T-helper 2 cell treated with Interferon-gamma antibody and Interleukin-4, amounts not matched to agents 5 μg/mL and 100 μg/mL, for 36 hours (primary cell): ENCODE data around the gene PRKN.
"Not testable (repeated sequence)": the region's sequence is repeated elsewhere in the genome, so short reads cannot be mapped to it uniquely, and the experiment has no call there.

Experiments
- DNase-seq: peaks from one replicate; pipeline ENCODE4 v3.0.0; 2021; ENCODE audit warnings: low spot score
- H3K27ac Mint-ChIP-seq: one replicate; pipeline ENCODE4 v1.8.0; 2021; ENCODE audit warnings: mild to moderate bottlenecking, mixed read lengths
- H3K27me3 Mint-ChIP-seq: one replicate; pipeline ENCODE4 v1.8.0; 2021; ENCODE audit warnings: low read depth, mixed read lengths
- H3K36me3 Mint-ChIP-seq: one replicate; pipeline ENCODE4 v1.8.0; 2021; ENCODE audit warnings: low read depth, mixed read lengths
- H3K4me1 Mint-ChIP-seq: one replicate; pipeline ENCODE4 v1.8.0; 2021; ENCODE audit warnings: low read depth, mixed read lengths
- H3K4me3 Mint-ChIP-seq: one replicate; pipeline ENCODE4 v1.8.0; 2022; ENCODE audit warnings: mild to moderate bottlenecking, moderate library complexity, mixed read lengths
- H3K9me3 Mint-ChIP-seq: one replicate; pipeline ENCODE4 v1.8.0; 2021; ENCODE audit warnings: mixed read lengths

PRKN gene

GRCh38 chr6:162680367-162680766 is 47.2 kb downstream of the PRKN start:
- DNase-seq, result no peak
- Mint-ChIP-seq H3K36me3 (no peaks in the 10 kb centered on the region), H3K4me1 (no peaks in the 10 kb centered on the region), H3K4me3 (no peak overlapping the region), H3K9me3 (peaks cover 4% of the 10 kb centered on the region), H3K27ac (no peak overlapping the region), H3K27me3 (no peaks in the 10 kb centered on the region)

GRCh38 chr6:162679681-162680080 is 47.9 kb downstream of the PRKN start:
- no peaks in the 10 kb centered on the region for H3K36me3 Mint-ChIP-seq

GRCh38 chr6:162678896-162679295 is 48.7 kb downstream of the PRKN start:
- H3K27me3 Mint-ChIP-seq, H3K4me3 Mint-ChIP-seq, H3K27ac Mint-ChIP-seq, H3K9me3 Mint-ChIP-seq, H3K36me3 Mint-ChIP-seq, DNase-seq, H3K4me1 Mint-ChIP-seq: not testable (repeated sequence)

More at GRCh38 chr6:162679681-162680080, 47.9 kb downstream of the PRKN start:
- Mint-ChIP-seq H3K4me3 (no peak overlapping the region), H3K4me1 (no peaks in the 10 kb centered on the region), H3K27ac (no peak overlapping the region), H3K27me3 (no peaks in the 10 kb centered on the region), H3K9me3 (peaks cover 4% of the 10 kb centered on the region)
- no peak for DNase-seq

GRCh38 chr6:162675503-162675902 is 52.1 kb downstream of the PRKN start:
- H3K36me3 Mint-ChIP-seq, result no peaks in the 10 kb centered on the region
- H3K4me3 Mint-ChIP-seq, result no peak overlapping the region
- no peak overlapping the region for H3K27ac Mint-ChIP-seq
- H3K27me3 Mint-ChIP-seq, result no peaks in the 10 kb centered on the region
- DNase-seq, result no peak
- no peaks in the 10 kb centered on the region for H3K9me3 Mint-ChIP-seq
- H3K4me1 Mint-ChIP-seq, result no peaks in the 10 kb centered on the region

GRCh38 chr6:162674452-162674851 is 53.1 kb downstream of the PRKN start:
- H3K27ac Mint-ChIP-seq, result no peak overlapping the region
- no peak for DNase-seq
- H3K27me3 Mint-ChIP-seq, result no peaks in the 10 kb centered on the region
- H3K36me3 Mint-ChIP-seq, result no peaks in the 10 kb centered on the region
- H3K4me3 Mint-ChIP-seq, result no peak overlapping the region
- no peaks in the 10 kb centered on the region for H3K9me3 Mint-ChIP-seq
- no peaks in the 10 kb centered on the region for H3K4me1 Mint-ChIP-seq

GRCh38 chr6:162671580-162672165 is 55.9 kb downstream of the PRKN start:
- no peaks in the 10 kb centered on the region for H3K9me3 Mint-ChIP-seq
- no peak overlapping the region for H3K4me3 Mint-ChIP-seq
- H3K36me3 Mint-ChIP-seq, result no peaks in the 10 kb centered on the region
- no peaks in the 10 kb centered on the region for H3K27me3 Mint-ChIP-seq
- no peaks in the 10 kb centered on the region for H3K4me1 Mint-ChIP-seq
- DNase-seq, result no peak
- no peak overlapping the region for H3K27ac Mint-ChIP-seq

GRCh38 chr6:162670345-162670744 is 57.2 kb downstream of the PRKN start:
- Mint-ChIP-seq H3K27ac (no peak overlapping the region), H3K4me1 (no peaks in the 10 kb centered on the region), H3K27me3 (no peaks in the 10 kb centered on the region), H3K36me3 (no peaks in the 10 kb centered on the region), H3K4me3 (no peak overlapping the region), H3K9me3 (no peaks in the 10 kb centered on the region)
- DNase-seq, result no peak

- no peak overlapping the region for H3K27ac Mint-ChIP-seq
- no peaks in the 10 kb centered on the region for H3K36me3 Mint-ChIP-seq
- H3K27me3 Mint-ChIP-seq, result no peaks in the 10 kb centered on the region
- H3K9me3 Mint-ChIP-seq, result peaks cover 11% of the 10 kb centered on the region
- H3K4me3 Mint-ChIP-seq, result no peak overlapping the region
- no peak for DNase-seq
- no peaks in the 10 kb centered on the region for H3K4me1 Mint-ChIP-seq
These were observed 61.3 kb downstream of the PRKN start for GRCh38 chr6:162666246-162666645.

GRCh38 chr6:162653808-162654207 is 73.8 kb downstream of the PRKN start:
- no peak overlapping the region for H3K27ac Mint-ChIP-seq
- no peaks in the 10 kb centered on the region for H3K9me3 Mint-ChIP-seq
- no peak overlapping the region for H3K4me3 Mint-ChIP-seq
- DNase-seq, result no peak
- H3K27me3 Mint-ChIP-seq, result no peaks in the 10 kb centered on the region
- H3K36me3 Mint-ChIP-seq, result no peaks in the 10 kb centered on the region
- H3K4me1 Mint-ChIP-seq, result no peaks in the 10 kb centered on the region

GRCh38 chr6:162651505-162651904 is 76.1 kb downstream of the PRKN start:
- H3K36me3 Mint-ChIP-seq, result no peaks in the 10 kb centered on the region
- no peak overlapping the region for H3K27ac Mint-ChIP-seq
- no peaks in the 10 kb centered on the region for H3K9me3 Mint-ChIP-seq
- DNase-seq, result no peak
- H3K4me1 Mint-ChIP-seq, result no peaks in the 10 kb centered on the region
- H3K4me3 Mint-ChIP-seq, result no peak overlapping the region
- no peaks in the 10 kb centered on the region for H3K27me3 Mint-ChIP-seq

- H3K4me1 Mint-ChIP-seq, result no peaks in the 10 kb centered on the region
- no peak overlapping the region for H3K27ac Mint-ChIP-seq
- no peaks in the 10 kb centered on the region for H3K36me3 Mint-ChIP-seq
- H3K27me3 Mint-ChIP-seq, result no peaks in the 10 kb centered on the region
- no peak for DNase-seq
- H3K4me3 Mint-ChIP-seq, result no peak overlapping the region
- no peaks in the 10 kb centered on the region for H3K9me3 Mint-ChIP-seq
These were observed 78.3 kb downstream of the PRKN start for GRCh38 chr6:162649271-162649670.

- Mint-ChIP-seq H3K4me3 (no peak overlapping the region), H3K27ac (no peak overlapping the region), H3K36me3 (no peaks in the 10 kb centered on the region), H3K4me1 (no peaks in the 10 kb centered on the region), H3K9me3 (no peaks in the 10 kb centered on the region), H3K27me3 (no peaks in the 10 kb centered on the region)
- DNase-seq, result no peak
These were observed 83.4 kb downstream of the PRKN start for GRCh38 chr6:162644153-162644552.

GRCh38 chr6:162640756-162641155 is 86.8 kb downstream of the PRKN start:
- Mint-ChIP-seq H3K4me1 (no peaks in the 10 kb centered on the region), H3K36me3 (no peaks in the 10 kb centered on the region), H3K4me3 (no peak overlapping the region), H3K9me3 (no peaks in the 10 kb centered on the region), H3K27me3 (no peaks in the 10 kb centered on the region), H3K27ac (no peak overlapping the region)
- DNase-seq, result no peak

- no peak overlapping the region for H3K4me3 Mint-ChIP-seq
- H3K4me1 Mint-ChIP-seq, result no peaks in the 10 kb centered on the region
- no peaks in the 10 kb centered on the region for H3K36me3 Mint-ChIP-seq
- DNase-seq, result no peak
- no peaks in the 10 kb centered on the region for H3K27me3 Mint-ChIP-seq
- H3K27ac Mint-ChIP-seq, result no peak overlapping the region
- H3K9me3 Mint-ChIP-seq, result no peaks in the 10 kb centered on the region
These were observed 87.6 kb downstream of the PRKN start for GRCh38 chr6:162639951-162640350.

- H3K36me3 Mint-ChIP-seq, result no peaks in the 10 kb centered on the region
- no peaks in the 10 kb centered on the region for H3K9me3 Mint-ChIP-seq
- no peak overlapping the region for H3K4me3 Mint-ChIP-seq
- no peak for DNase-seq
- no peaks in the 10 kb centered on the region for H3K4me1 Mint-ChIP-seq
- H3K27ac Mint-ChIP-seq, result no peak overlapping the region
- H3K27me3 Mint-ChIP-seq, result no peaks in the 10 kb centered on the region
These were observed 88.5 kb downstream of the PRKN start for GRCh38 chr6:162638931-162639574.
